Progenitor cell of endocrine pancreas (in vitro differentiated cells): ENCODE data around the gene UBE2L6. TPM values are rescaled to one million over a fixed set of nuclear protein-coding genes. Genes with fewer than 3 reads are reported as not detected.

Source experiments
- DNase-seq: peaks from one replicate; pipeline ENCODE4 v3.0.0; 2021; ENCODE audit warnings: low spot score; ENCODE audit not compliant: unreplicated experiment
- H3K27ac Mint-ChIP-seq: 2 replicates; pipeline ENCODE4 v1.8.0; 2021; ENCODE audit warnings: mild to moderate bottlenecking, moderate library complexity, mixed read lengths
- H3K27me3 Mint-ChIP-seq: 2 replicates; pipeline ENCODE4 v1.8.0; 2021; ENCODE audit warnings: mixed read lengths
- H3K36me3 Mint-ChIP-seq: 2 replicates; pipeline ENCODE4 v1.8.0; 2022; ENCODE audit warnings: mixed read lengths; ENCODE audit not compliant: insufficient read depth
- H3K4me1 Mint-ChIP-seq: 2 replicates; pipeline ENCODE4 v1.8.0; 2021; ENCODE audit warnings: low read depth, mixed read lengths
- H3K4me3 Mint-ChIP-seq: 2 replicates; pipeline ENCODE4 v1.8.0; 2021; ENCODE audit warnings: low read depth, mild to moderate bottlenecking, moderate library complexity, mixed read lengths
- H3K9me3 Mint-ChIP-seq: 2 replicates; pipeline ENCODE4 v1.8.0; 2021; ENCODE audit warnings: low read depth, mixed read lengths
- total RNA-seq: library from RNA; stranded (reverse); gene quantifications from 2 replicates; pipeline ENCODE4 v1.2.1, GENCODE V29; 2021
- TF ChIP-seq, protein P1 (sequence below): fragments of 200-600 bp; sonication (generic); IDR thresholded peaks from one replicate; pipeline ENCODE4 v1.5.0; 2021; ENCODE audit warnings: antibody characterized with exemption, mild to moderate bottlenecking; ENCODE audit not compliant: unreplicated experiment

Gene UBE2L6
- total RNA-seq, 1 donor from 2014 or later = 34.3 TPM

DNA sequence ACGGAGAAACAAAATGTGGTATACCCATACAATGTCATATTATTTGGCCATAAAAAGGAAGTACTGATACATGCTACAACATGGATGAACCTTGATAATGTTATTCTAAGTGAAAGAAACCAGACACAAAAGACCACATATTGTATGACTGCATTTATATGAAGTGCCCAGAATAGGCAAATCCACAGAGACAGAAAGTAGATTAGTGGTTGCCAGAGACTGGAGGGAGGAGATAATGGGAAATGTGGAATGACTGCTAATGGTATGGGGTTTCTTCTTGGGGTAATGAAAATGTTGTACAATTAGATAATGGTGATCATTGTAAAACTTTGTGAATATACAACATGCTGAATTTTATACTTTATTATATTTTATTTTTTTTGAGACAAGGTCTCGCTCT is 46.4 kb downstream of the UBE2L6 start:
- DNase-seq = no peak
- H3K27ac Mint-ChIP-seq = no peak overlapping the region
- H3K27me3 Mint-ChIP-seq = peaks cover 13% of the 10 kb centered on the region
- no peak overlapping the region for H3K4me3 Mint-ChIP-seq
- H3K9me3 Mint-ChIP-seq = no peaks in the 10 kb centered on the region
- H3K4me1 Mint-ChIP-seq = peaks cover under 1% of the 10 kb centered on the region
- peaks cover 2% of the 10 kb centered on the region for H3K36me3 Mint-ChIP-seq
- TF ChIP-seq, protein P1, sequence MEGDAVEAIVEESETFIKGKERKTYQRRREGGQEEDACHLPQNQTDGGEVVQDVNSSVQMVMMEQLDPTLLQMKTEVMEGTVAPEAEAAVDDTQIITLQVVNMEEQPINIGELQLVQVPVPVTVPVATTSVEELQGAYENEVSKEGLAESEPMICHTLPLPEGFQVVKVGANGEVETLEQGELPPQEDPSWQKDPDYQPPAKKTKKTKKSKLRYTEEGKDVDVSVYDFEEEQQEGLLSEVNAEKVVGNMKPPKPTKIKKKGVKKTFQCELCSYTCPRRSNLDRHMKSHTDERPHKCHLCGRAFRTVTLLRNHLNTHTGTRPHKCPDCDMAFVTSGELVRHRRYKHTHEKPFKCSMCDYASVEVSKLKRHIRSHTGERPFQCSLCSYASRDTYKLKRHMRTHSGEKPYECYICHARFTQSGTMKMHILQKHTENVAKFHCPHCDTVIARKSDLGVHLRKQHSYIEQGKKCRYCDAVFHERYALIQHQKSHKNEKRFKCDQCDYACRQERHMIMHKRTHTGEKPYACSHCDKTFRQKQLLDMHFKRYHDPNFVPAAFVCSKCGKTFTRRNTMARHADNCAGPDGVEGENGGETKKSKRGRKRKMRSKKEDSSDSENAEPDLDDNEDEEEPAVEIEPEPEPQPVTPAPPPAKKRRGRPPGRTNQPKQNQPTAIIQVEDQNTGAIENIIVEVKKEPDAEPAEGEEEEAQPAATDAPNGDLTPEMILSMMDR = no peak

DNA sequence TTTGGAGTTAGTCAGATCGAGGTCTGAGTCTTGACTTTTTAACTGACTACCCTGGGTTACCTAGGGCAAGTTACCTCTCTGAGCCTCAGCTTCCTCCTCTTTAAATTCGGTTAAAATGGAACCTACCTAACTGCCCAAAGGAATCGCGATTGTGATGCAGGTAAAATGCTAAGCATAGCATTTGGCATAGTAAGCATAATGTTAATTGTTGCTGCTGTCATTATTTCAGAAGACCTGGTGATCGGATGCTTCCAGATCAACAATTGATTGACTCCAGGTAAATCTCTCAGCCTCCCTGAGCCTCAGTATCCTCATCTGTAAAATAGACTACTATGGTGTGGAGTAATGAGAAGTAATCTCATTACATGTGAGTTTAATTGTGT is 51.4 kb downstream of the UBE2L6 start:
- Mint-ChIP-seq H3K9me3 (no peaks in the 10 kb centered on the region), H3K36me3 (no peaks in the 10 kb centered on the region), H3K27ac (peak overlapping the region; percentile 94), H3K27me3 (peaks cover 16% of the 10 kb centered on the region), H3K4me3 (peak overlapping the region; percentile 93), H3K4me1 (peaks cover 8% of the 10 kb centered on the region)
- TF ChIP-seq, protein P1 = no peak
- no peak for DNase-seq

DNA sequence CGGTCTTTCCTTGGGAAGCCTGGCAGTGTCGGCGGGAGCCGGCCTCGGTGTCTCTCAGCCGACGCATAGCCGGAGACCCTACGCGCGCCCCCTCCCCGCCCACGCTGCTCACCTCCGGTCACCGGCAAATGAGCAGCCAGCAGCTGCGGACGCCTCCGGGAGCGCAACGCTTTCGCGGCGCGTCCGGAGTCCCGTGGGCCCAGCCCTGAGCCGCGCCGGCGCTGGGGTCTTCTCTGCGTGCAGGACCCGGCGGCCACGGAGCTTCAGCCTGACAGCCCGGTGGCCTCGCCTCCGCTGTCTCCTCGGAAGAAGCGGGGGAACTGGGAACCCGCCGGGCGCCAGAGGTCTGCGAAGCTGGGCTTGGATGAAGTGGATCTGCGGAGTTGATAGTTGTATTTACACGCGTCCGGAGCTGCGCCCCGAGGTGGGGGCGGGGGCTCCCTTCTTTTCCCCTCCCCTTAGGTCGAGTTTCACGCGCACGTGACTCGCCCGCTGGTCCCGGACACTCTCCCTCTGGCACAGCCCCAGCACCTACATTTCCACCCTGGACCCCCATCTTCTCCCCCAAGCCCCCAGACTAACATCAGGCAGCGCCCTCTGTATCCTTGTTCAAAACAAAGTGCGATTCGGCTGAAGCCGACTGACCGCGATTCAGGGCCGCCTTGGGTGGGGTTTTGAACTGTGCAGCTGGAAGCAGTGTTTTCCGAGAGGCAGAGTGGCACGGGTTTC is 52.0 kb downstream of the UBE2L6 start, which contains the start of gene SLC43A1:
TSS of gene SLC43A1 (minus strand) at position 371 of the 729 bp plus-strand sequence. CDS start 1,591 bp downstream, outside the sequence.
- no peaks in the 10 kb centered on the region for H3K36me3 Mint-ChIP-seq
- DNase-seq = peak; percentile 37
- peaks cover 16% of the 10 kb centered on the region for H3K27me3 Mint-ChIP-seq
- peak within 1 kb of the TSS; percentile 93 for H3K4me3 Mint-ChIP-seq
- TF ChIP-seq, protein P1 = no peak
- peaks cover 8% of the 10 kb centered on the region for H3K4me1 Mint-ChIP-seq
- H3K9me3 Mint-ChIP-seq = no peaks in the 10 kb centered on the region
- H3K27ac Mint-ChIP-seq = peak within 1 kb of the TSS; percentile 94

DNA sequence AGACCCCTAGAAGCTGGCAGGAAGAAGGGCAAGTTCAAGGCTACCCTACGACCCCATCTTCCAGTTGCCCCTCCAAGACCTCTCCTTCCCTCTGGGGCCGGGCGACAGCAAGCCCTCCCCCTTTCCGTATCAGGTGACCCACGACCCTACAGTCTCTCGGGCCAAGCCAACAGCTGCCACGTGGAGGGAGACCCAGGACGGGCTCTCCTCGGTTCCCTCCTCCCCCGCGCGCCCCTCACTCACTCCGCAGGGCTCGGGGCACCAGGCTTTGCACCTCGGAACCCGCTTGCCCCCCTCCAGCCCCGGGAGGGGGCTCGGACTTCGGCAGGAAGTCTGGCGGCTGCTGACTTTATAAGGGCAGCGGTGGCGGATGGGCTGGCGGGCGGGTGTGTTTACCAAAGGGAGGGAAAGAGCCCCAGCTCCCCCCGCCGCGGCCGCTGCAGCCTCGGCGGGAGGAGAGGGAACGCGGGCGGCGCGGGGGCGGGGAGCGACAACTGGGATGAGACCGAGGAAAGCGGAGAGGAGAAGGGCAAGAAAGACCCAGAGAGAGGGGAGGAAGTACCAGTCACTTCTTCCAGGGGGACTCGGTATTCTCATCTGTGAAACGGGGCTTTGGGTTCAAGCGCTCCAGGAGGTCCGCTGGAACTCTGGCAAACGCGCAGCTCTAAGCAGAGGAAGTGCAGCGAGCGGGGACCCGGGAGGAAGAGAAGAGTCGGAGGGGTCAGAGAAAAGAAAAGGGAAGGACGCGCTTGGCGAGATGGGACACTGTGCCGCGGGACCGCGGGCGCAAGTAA is 52.7 kb downstream of the UBE2L6 start:
- Mint-ChIP-seq H3K27ac (peak overlapping the region; percentile 88), H3K36me3 (peaks cover 1% of the 10 kb centered on the region), H3K4me3 (peak overlapping the region; percentile 93), H3K27me3 (peaks cover 16% of the 10 kb centered on the region), H3K4me1 (peaks cover 8% of the 10 kb centered on the region), H3K9me3 (no peaks in the 10 kb centered on the region)
- TF ChIP-seq, protein P1 = no peak
- DNase-seq = no peak

DNA sequence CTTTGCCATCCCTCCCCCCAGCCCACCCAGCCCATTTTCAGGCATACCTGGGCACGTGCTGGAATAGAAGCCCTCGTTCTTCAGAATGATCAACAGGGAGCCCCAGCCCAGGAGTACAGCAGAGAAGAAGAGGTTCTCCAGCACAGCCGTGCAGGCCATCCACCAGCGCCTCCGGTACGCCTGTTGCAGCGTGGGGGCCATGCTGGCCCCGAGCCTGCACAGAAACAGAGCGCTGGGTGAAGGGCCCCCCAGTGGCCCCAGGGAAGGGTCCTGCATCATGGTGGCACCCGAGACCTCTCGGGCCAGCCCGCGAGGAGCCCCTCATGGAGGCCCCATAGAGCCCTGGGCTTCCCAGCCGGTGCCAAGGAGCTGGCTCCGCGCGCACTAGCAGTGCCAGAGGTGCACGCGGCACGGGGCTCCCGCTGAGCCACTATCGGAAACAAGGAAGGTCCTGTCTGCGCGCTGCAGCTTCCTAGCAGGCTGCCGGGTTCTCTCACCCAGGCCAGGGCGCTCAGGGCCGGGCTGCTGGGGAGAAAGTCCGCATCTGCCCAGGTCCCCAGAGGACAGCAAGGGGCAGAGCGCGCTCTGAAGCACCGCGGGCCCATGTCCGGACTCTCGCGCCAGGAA is 53.4 kb downstream of the UBE2L6 start:
- TF ChIP-seq, protein P1 = no peak
- peaks cover 16% of the 10 kb centered on the region for H3K27me3 Mint-ChIP-seq
- H3K36me3 Mint-ChIP-seq = peaks cover 1% of the 10 kb centered on the region
- peaks cover 8% of the 10 kb centered on the region for H3K4me1 Mint-ChIP-seq
- no peaks in the 10 kb centered on the region for H3K9me3 Mint-ChIP-seq
- H3K27ac Mint-ChIP-seq = peak overlapping the region; percentile 85
- peak overlapping the region; percentile 93 for H3K4me3 Mint-ChIP-seq
- peak; percentile 32 for DNase-seq
